ENCODE data around the gene STAMBP.
"Not testable (repeated sequence)": the region's sequence is repeated elsewhere in the genome, so short reads cannot be mapped to it uniquely, and the experiment has no call there.

Gene STAMBP

GRCh38 chr2:73888388-73888787, 59.6 kb downstream of the STAMBP start:
- no peak for DNase-seq

GRCh38 chr2:73889206-73889605, 60.4 kb downstream of the STAMBP start:
- DNase-seq: no peak

- DNase-seq: no peak
Measured at GRCh38 chr2:73890301-73891092, 61.7 kb downstream of the STAMBP start.

- no peak for DNase-seq
Measured at GRCh38 chr2:73891276-73891901, 62.6 kb downstream of the STAMBP start.

GRCh38 chr2:73892631-73893329, 64.0 kb downstream of the STAMBP start, which contains the start of gene ACTG2:
Gene ACTG2, plus strand, starts transcription at chr2:73893008. Its CDS starts 8,304 bp downstream, at chr2:73901312.
- no peak for DNase-seq

GRCh38 chr2:73893764-73894474, 65.2 kb downstream of the STAMBP start:
- DNase-seq: no peak

GRCh38 chr2:73894475-73894850, 65.7 kb downstream of the STAMBP start:
- DNase-seq: no peak

- no peak for DNase-seq
Measured at GRCh38 chr2:73894877-73895276, 66.1 kb downstream of the STAMBP start.

GRCh38 chr2:73895473-73895872, 66.7 kb downstream of the STAMBP start:
- no peak for DNase-seq

- DNase-seq: peak; percentile 7
Measured at GRCh38 chr2:73896362-73897239, 67.8 kb downstream of the STAMBP start.

- no peak for DNase-seq
Measured at GRCh38 chr2:73897240-73897583, 68.5 kb downstream of the STAMBP start.

- DNase-seq: no peak
Measured at GRCh38 chr2:73897934-73898333, 69.2 kb downstream of the STAMBP start.

GRCh38 chr2:73899801-73900336, 71.1 kb downstream of the STAMBP start:
- DNase-seq: no peak

GRCh38 chr2:73901143-73901542, 72.4 kb downstream of the STAMBP start:
- no peak for DNase-seq

- DNase-seq: no peak
Measured at GRCh38 chr2:73902284-73902683, 73.5 kb downstream of the STAMBP start.

GRCh38 chr2:73903313-73903712, 74.6 kb downstream of the STAMBP start:
- DNase-seq: no peak

- DNase-seq: not testable (repeated sequence)
Measured at GRCh38 chr2:73903949-73904613, 75.3 kb downstream of the STAMBP start.

GRCh38 chr2:73904952-73905351, 76.2 kb downstream of the STAMBP start:
- no peak for DNase-seq

- DNase-seq: no peak
Measured at GRCh38 chr2:73906847-73907505, 78.2 kb downstream of the STAMBP start.

- DNase-seq: no peak
Measured at GRCh38 chr2:73907840-73908452, 79.2 kb downstream of the STAMBP start.
